Liver (tissue), 3 donors: ENCODE data around the gene LGALS9.
"Not testable (repeated sequence)": the region's sequence is repeated elsewhere in the genome, so short reads cannot be mapped to it uniquely, and the experiment has no call there.

Experiments
- CTCF ChIP-seq: fragments of 150-350 bp; IDR thresholded peaks from 2 replicates; pipeline ENCODE4 v1.5.1; 2017; ENCODE audit warnings: improper control_type of control experiment, low read depth, low read length; ENCODE audit not compliant: missing input control
- GABPA ChIP-seq, 2 donors: IDR thresholded peaks in 1 of 2; conservative IDR thresholded peaks in 1 of 2; 2 replicates each; pipeline ENCODE4 v1.6.1; 2016; ENCODE audit warnings: antibody characterized with exemption in 2 of 2, mild to moderate bottlenecking in 1 of 2, moderate library complexity in 1 of 2
- MAX ChIP-seq: IDR thresholded peaks from 2 replicates; pipeline ENCODE4 v1.6.1; 2016; ENCODE audit warnings: antibody characterized with exemption
- RAD21 ChIP-seq, 2 donors: IDR thresholded peaks; 2 replicates each; pipeline ENCODE4 v1.6.1; 2016; ENCODE audit warnings: antibody characterized with exemption in 2 of 2, mild to moderate bottlenecking in 2 of 2
- REST ChIP-seq: IDR thresholded peaks from 2 replicates; pipeline ENCODE4 v1.6.1; 2016; ENCODE audit warnings: antibody characterized with exemption, mild to moderate bottlenecking
- TAF1 ChIP-seq: conservative IDR thresholded peaks from 2 replicates; pipeline ENCODE4 v1.6.1; 2016; ENCODE audit warnings: antibody characterized with exemption, mild to moderate bottlenecking
- YY1 ChIP-seq: IDR thresholded peaks from 2 replicates; pipeline ENCODE4 v1.6.1; 2016; ENCODE audit warnings: antibody characterized with exemption, mild to moderate bottlenecking
- TF ChIP-seq, protein P1 (sequence below): IDR thresholded peaks from 2 replicates; pipeline ENCODE4 v1.6.1; 2016; ENCODE audit warnings: antibody characterized with exemption
- TF ChIP-seq, protein P2 (sequence below): IDR thresholded peaks from 2 replicates; pipeline ENCODE4 v1.6.1; 2016; ENCODE audit warnings: antibody characterized with exemption
- donor health status: healthy.
- donor health status: healthy.

DNA sequence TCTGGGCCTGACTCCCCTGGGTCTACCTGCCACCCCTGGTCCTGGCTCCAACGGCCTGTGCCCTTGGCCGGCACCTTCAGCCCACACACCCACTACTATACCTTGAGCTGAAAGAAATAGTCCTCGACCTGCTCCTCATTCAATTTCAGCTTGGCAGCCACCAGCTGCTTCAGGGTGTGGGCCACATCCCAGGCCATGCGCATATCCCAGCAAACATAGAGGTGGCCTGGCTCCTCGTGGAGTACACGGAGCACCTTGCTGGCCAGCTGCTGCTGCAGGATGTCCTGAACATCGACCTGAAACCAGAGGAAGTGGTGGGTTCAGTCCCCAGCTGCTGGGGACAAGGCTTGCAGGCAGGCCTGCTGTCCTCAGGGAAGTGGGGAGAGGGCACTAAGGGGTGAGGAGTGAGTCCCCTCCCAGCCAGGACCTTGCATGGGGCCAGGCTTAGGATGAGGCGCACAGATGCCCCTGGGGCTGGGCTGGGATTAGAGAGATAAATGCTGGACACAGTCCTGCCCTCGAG lies 22.5 kb downstream of the LGALS9 start:
- TF ChIP-seq CTCF; REST; TAF1; MAX; GABPA (IDR thresholded peaks at IDR 0.05 in 1 of 2, conservative IDR thresholded peaks at IDR 0.05 in 1 of 2); YY1; RAD21 (IDR thresholded peaks at IDR 0.05): not testable (repeated sequence)
- TF ChIP-seq, protein P1, sequence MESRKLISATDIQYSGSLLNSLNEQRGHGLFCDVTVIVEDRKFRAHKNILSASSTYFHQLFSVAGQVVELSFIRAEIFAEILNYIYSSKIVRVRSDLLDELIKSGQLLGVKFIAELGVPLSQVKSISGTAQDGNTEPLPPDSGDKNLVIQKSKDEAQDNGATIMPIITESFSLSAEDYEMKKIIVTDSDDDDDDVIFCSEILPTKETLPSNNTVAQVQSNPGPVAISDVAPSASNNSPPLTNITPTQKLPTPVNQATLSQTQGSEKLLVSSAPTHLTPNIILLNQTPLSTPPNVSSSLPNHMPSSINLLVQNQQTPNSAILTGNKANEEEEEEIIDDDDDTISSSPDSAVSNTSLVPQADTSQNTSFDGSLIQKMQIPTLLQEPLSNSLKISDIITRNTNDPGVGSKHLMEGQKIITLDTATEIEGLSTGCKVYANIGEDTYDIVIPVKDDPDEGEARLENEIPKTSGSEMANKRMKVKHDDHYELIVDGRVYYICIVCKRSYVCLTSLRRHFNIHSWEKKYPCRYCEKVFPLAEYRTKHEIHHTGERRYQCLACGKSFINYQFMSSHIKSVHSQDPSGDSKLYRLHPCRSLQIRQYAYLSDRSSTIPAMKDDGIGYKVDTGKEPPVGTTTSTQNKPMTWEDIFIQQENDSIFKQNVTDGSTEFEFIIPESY, result not testable (repeated sequence)
- TF ChIP-seq, protein P2, sequence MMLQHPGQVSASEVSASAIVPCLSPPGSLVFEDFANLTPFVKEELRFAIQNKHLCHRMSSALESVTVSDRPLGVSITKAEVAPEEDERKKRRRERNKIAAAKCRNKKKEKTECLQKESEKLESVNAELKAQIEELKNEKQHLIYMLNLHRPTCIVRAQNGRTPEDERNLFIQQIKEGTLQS, result not testable (repeated sequence)
